ENCODE measurements around the gene SENP1.

Gene SENP1

DNA sequence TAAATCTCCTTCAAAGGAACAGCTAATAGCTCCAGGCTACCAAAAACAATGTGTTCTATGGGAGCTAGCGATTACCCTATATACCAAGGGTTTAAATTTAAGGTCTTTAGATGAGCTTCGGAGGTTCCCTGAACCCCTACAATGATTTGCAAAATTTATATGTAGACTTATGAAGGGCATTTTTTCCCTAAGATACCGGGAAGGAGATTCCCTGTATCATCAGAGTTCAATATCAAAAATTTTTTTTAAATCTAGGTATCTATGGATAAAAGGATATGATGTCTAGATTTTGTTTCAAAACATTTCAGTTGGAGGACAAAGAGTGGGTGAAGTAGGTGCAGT lies 83.7 kb downstream of the SENP1 start:
- WGBS (ENCODE audit: extremely low coverage, insufficient coverage, low lambda C conversion rate): no CpG with 5 or more reads among the region's 3 CpGs
- H3K79me1 ChIP-seq (ENCODE audit: low read length): no peaks in the 10 kb centered on the region
- H2BK15ac ChIP-seq (replicated peaks; ENCODE audit: low read depth): no peak overlapping the region
- H3K4me2 ChIP-seq (ENCODE audit: low read length): no peak overlapping the region
- H3K79me2 ChIP-seq (ENCODE audit: control insufficient read depth, insufficient read depth, low read length): no peaks in the 10 kb centered on the region
- no peak overlapping the region for H3K56ac ChIP-seq (ENCODE audit: low read length)
- H2AK5ac ChIP-seq (ENCODE audit: low read length): no peak overlapping the region
- H3K4me1 ChIP-seq (ENCODE audit: control insufficient read depth, low read depth, low read length): peaks cover 6% of the 10 kb centered on the region
- no peak overlapping the region for H3K23ac ChIP-seq (ENCODE audit: low read length)
- H3K27ac ChIP-seq (ENCODE audit: low read depth, low read length): no peak overlapping the region
- H3K4me3 ChIP-seq (ENCODE audit: low read length): no peak overlapping the region
- no peak overlapping the region for H4K8ac ChIP-seq (ENCODE audit: low read depth, low read length)
- no peak overlapping the region for H3K9ac ChIP-seq (ENCODE audit: low read length)
- DNase-seq: no peak
- H3K18ac ChIP-seq (ENCODE audit: low read length): no peak overlapping the region
- no peak overlapping the region for H2BK120ac ChIP-seq (ENCODE audit: low read depth, low read length)
- peaks cover 52% of the 10 kb centered on the region for H3K27me3 ChIP-seq (ENCODE audit: insufficient read depth, low read length, poor library complexity)
- H3K36me3 ChIP-seq (ENCODE audit: control insufficient read depth, insufficient read depth, low read length): no peaks in the 10 kb centered on the region
- H4K5ac ChIP-seq (ENCODE audit: low read length): no peak overlapping the region
- H2BK5ac ChIP-seq (ENCODE audit: low read length): no peak overlapping the region
- H3K4ac ChIP-seq (ENCODE audit: low read depth, low read length): no peak overlapping the region

DNA sequence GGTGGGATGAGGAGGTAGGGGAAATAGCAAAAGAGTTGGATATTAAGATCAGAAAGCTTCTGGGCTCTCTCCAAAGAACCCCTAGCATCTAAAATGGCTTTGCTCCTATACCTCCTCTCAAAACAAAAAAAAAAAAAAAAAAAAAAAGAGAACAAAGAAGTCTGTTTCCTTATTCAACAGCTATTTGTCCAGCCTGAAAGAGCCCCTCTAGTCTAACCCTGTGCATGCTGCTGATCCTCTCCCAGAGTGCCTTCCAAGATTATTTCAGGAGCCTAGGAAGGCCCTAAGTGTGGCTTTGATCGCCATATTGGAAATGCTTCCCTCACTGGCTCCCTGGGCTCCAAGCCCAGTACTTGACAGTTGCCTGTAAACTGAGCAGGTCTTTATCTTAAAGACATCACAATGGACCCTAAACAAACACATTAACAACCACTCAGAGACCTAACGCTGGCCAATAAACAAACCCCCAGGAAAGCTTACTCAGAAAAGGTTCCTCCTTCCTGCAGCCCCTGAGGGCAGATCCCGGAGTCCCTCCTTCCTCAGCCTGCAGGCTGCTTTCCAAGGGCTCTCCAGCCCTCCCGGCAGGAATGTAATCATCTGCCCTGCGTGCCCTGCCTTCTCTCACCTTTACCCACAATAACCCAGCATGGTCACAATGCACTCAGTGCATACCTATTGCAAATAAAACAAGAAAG lies 84.2 kb downstream of the SENP1 start:
- no CpG with 5 or more reads among the region's 5 CpGs for WGBS (ENCODE audit: extremely low coverage, insufficient coverage, low lambda C conversion rate)
- H3K4me1 ChIP-seq (ENCODE audit: control insufficient read depth, low read depth, low read length): peaks cover 6% of the 10 kb centered on the region
- H3K27me3 ChIP-seq (ENCODE audit: insufficient read depth, low read length, poor library complexity): peaks cover 54% of the 10 kb centered on the region

GRCh38 chr12:48019639-48020265 lies 86.1 kb downstream of the SENP1 start:
- Histone ChIP-seq H4K8ac (ENCODE audit: low read depth, low read length) (no peak overlapping the region), H3K56ac (ENCODE audit: low read length) (no peak overlapping the region), H2AK5ac (ENCODE audit: low read length) (no peak overlapping the region), H3K4me1 (ENCODE audit: control insufficient read depth, low read depth, low read length) (peaks cover 6% of the 10 kb centered on the region), H2BK15ac (replicated peaks; ENCODE audit: low read depth) (no peak overlapping the region), H3K36me3 (ENCODE audit: control insufficient read depth, insufficient read depth, low read length) (no peaks in the 10 kb centered on the region), H3K27me3 (ENCODE audit: insufficient read depth, low read length, poor library complexity) (peaks cover 62% of the 10 kb centered on the region), H3K4ac (ENCODE audit: low read depth, low read length) (no peak overlapping the region), H3K23ac (ENCODE audit: low read length) (no peak overlapping the region), H3K79me2 (ENCODE audit: control insufficient read depth, insufficient read depth, low read length) (no peaks in the 10 kb centered on the region), H3K27ac (ENCODE audit: low read depth, low read length) (no peak overlapping the region), H3K18ac (ENCODE audit: low read length) (no peak overlapping the region), H2BK120ac (ENCODE audit: low read depth, low read length) (no peak overlapping the region), H3K4me3 (ENCODE audit: low read length) (no peak overlapping the region), H3K9ac (ENCODE audit: low read length) (no peak overlapping the region), H3K4me2 (ENCODE audit: low read length) (no peak overlapping the region), H2BK5ac (ENCODE audit: low read length) (no peak overlapping the region), H3K79me1 (ENCODE audit: low read length) (no peaks in the 10 kb centered on the region), H4K5ac (ENCODE audit: low read length) (no peak overlapping the region)
- no CpG with 5 or more reads among the region's 3 CpGs for WGBS (ENCODE audit: extremely low coverage, insufficient coverage, low lambda C conversion rate)
- no peak for DNase-seq

More for the DNA sequence above, 84.2 kb downstream of the SENP1 start:
- H3K23ac ChIP-seq (ENCODE audit: low read length): no peak overlapping the region
- no peaks in the 10 kb centered on the region for H3K79me1 ChIP-seq (ENCODE audit: low read length)
- H4K5ac ChIP-seq (ENCODE audit: low read length): no peak overlapping the region
- no peak overlapping the region for H2BK5ac ChIP-seq (ENCODE audit: low read length)
- H3K4me2 ChIP-seq (ENCODE audit: low read length): no peak overlapping the region
- H3K18ac ChIP-seq (ENCODE audit: low read length): no peak overlapping the region
- DNase-seq: peak; percentile 99
- H3K56ac ChIP-seq (ENCODE audit: low read length): no peak overlapping the region
- H2BK120ac ChIP-seq (ENCODE audit: low read depth, low read length): no peak overlapping the region
- H3K36me3 ChIP-seq (ENCODE audit: control insufficient read depth, insufficient read depth, low read length): no peaks in the 10 kb centered on the region
- no peak overlapping the region for H4K8ac ChIP-seq (ENCODE audit: low read depth, low read length)
- H3K79me2 ChIP-seq (ENCODE audit: control insufficient read depth, insufficient read depth, low read length): no peaks in the 10 kb centered on the region
- H3K9ac ChIP-seq (ENCODE audit: low read length): no peak overlapping the region
- H3K4me3 ChIP-seq (ENCODE audit: low read length): no peak overlapping the region
- H2BK15ac ChIP-seq (replicated peaks; ENCODE audit: low read depth): no peak overlapping the region
- H3K4ac ChIP-seq (ENCODE audit: low read depth, low read length): no peak overlapping the region
- no peak overlapping the region for H3K27ac ChIP-seq (ENCODE audit: low read depth, low read length)
- H2AK5ac ChIP-seq (ENCODE audit: low read length): no peak overlapping the region

GRCh38 chr12:48018618-48018995 lies 87.3 kb downstream of the SENP1 start:
- Histone ChIP-seq H3K23ac (ENCODE audit: low read length) (no peak overlapping the region), H3K4me3 (ENCODE audit: low read length) (no peak overlapping the region), H4K8ac (ENCODE audit: low read depth, low read length) (no peak overlapping the region), H2BK15ac (replicated peaks; ENCODE audit: low read depth) (no peak overlapping the region), H3K56ac (ENCODE audit: low read length) (no peak overlapping the region), H3K79me2 (ENCODE audit: control insufficient read depth, insufficient read depth, low read length) (no peaks in the 10 kb centered on the region), H3K4me2 (ENCODE audit: low read length) (no peak overlapping the region), H3K27me3 (ENCODE audit: insufficient read depth, low read length, poor library complexity) (peaks cover 64% of the 10 kb centered on the region), H2BK5ac (ENCODE audit: low read length) (no peak overlapping the region), H3K18ac (ENCODE audit: low read length) (no peak overlapping the region), H2AK5ac (ENCODE audit: low read length) (no peak overlapping the region), H3K27ac (ENCODE audit: low read depth, low read length) (no peak overlapping the region), H3K36me3 (ENCODE audit: control insufficient read depth, insufficient read depth, low read length) (no peaks in the 10 kb centered on the region), H3K4me1 (ENCODE audit: control insufficient read depth, low read depth, low read length) (peaks cover 6% of the 10 kb centered on the region), H3K79me1 (ENCODE audit: low read length) (no peaks in the 10 kb centered on the region), H2BK120ac (ENCODE audit: low read depth, low read length) (no peak overlapping the region), H3K9ac (ENCODE audit: low read length) (no peak overlapping the region), H4K5ac (ENCODE audit: low read length) (no peak overlapping the region), H3K4ac (ENCODE audit: low read depth, low read length) (no peak overlapping the region)
- no CpG with 5 or more reads among the region's 4 CpGs for WGBS (ENCODE audit: extremely low coverage, insufficient coverage, low lambda C conversion rate)
- DNase-seq: no peak

GRCh38 chr12:48017921-48018617 lies 87.8 kb downstream of the SENP1 start:
- Histone ChIP-seq H3K79me1 (ENCODE audit: low read length) (no peaks in the 10 kb centered on the region), H3K4ac (ENCODE audit: low read depth, low read length) (no peak overlapping the region), H2AK5ac (ENCODE audit: low read length) (no peak overlapping the region), H4K8ac (ENCODE audit: low read depth, low read length) (no peak overlapping the region), H3K23ac (ENCODE audit: low read length) (no peak overlapping the region), H3K18ac (ENCODE audit: low read length) (no peak overlapping the region), H2BK15ac (replicated peaks; ENCODE audit: low read depth) (no peak overlapping the region), H3K27me3 (ENCODE audit: insufficient read depth, low read length, poor library complexity) (peaks cover 66% of the 10 kb centered on the region), H3K79me2 (ENCODE audit: control insufficient read depth, insufficient read depth, low read length) (no peaks in the 10 kb centered on the region), H3K4me2 (ENCODE audit: low read length) (no peak overlapping the region), H3K56ac (ENCODE audit: low read length) (no peak overlapping the region), H3K4me1 (ENCODE audit: control insufficient read depth, low read depth, low read length) (peaks cover 5% of the 10 kb centered on the region), H3K9ac (ENCODE audit: low read length) (no peak overlapping the region), H3K36me3 (ENCODE audit: control insufficient read depth, insufficient read depth, low read length) (no peaks in the 10 kb centered on the region), H4K5ac (ENCODE audit: low read length) (no peak overlapping the region), H3K27ac (ENCODE audit: low read depth, low read length) (no peak overlapping the region), H2BK120ac (ENCODE audit: low read depth, low read length) (no peak overlapping the region), H2BK5ac (ENCODE audit: low read length) (no peak overlapping the region), H3K4me3 (ENCODE audit: low read length) (no peak overlapping the region)
- no CpG with 5 or more reads among the region's 4 CpGs for WGBS (ENCODE audit: extremely low coverage, insufficient coverage, low lambda C conversion rate)
- DNase-seq: no peak

Data from mesendoderm (in vitro differentiated cells).